ENCODE data around the gene CALN1.

Gene CALN1

GRCh38 chr7:72170475-72170874, 241.7 kb downstream of the CALN1 start:
- TF ChIP-seq, protein P1, sequence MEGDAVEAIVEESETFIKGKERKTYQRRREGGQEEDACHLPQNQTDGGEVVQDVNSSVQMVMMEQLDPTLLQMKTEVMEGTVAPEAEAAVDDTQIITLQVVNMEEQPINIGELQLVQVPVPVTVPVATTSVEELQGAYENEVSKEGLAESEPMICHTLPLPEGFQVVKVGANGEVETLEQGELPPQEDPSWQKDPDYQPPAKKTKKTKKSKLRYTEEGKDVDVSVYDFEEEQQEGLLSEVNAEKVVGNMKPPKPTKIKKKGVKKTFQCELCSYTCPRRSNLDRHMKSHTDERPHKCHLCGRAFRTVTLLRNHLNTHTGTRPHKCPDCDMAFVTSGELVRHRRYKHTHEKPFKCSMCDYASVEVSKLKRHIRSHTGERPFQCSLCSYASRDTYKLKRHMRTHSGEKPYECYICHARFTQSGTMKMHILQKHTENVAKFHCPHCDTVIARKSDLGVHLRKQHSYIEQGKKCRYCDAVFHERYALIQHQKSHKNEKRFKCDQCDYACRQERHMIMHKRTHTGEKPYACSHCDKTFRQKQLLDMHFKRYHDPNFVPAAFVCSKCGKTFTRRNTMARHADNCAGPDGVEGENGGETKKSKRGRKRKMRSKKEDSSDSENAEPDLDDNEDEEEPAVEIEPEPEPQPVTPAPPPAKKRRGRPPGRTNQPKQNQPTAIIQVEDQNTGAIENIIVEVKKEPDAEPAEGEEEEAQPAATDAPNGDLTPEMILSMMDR (IDR thresholded peaks at IDR 0.05; ENCODE audit: low read depth, low read length), result no peak
- DNase-seq (ENCODE audit: low read depth in 2 of 2), result no peak
- H3K4me3 ChIP-seq (replicated peaks in 1 of 2; ENCODE audit: low read depth in 2 of 2, low read length in 2 of 2), result no peak overlapping the region

GRCh38 chr7:72163271-72163670, 248.9 kb downstream of the CALN1 start:
- TF ChIP-seq, protein P1 (IDR thresholded peaks at IDR 0.05; ENCODE audit: low read depth, low read length), result no peak
- no peak overlapping the region for H3K4me3 ChIP-seq (replicated peaks in 1 of 2; ENCODE audit: low read depth in 2 of 2, low read length in 2 of 2)
- no peak for DNase-seq (ENCODE audit: low read depth in 2 of 2)

- H3K4me3 ChIP-seq (replicated peaks in 1 of 2; ENCODE audit: low read depth in 2 of 2, low read length in 2 of 2), result no peak overlapping the region
- TF ChIP-seq, protein P1 (IDR thresholded peaks at IDR 0.05; ENCODE audit: low read depth, low read length), result no peak
- no peak for DNase-seq (ENCODE audit: low read depth in 2 of 2)
Measured at GRCh38 chr7:72161534-72161933, 250.6 kb downstream of the CALN1 start.

DNA sequence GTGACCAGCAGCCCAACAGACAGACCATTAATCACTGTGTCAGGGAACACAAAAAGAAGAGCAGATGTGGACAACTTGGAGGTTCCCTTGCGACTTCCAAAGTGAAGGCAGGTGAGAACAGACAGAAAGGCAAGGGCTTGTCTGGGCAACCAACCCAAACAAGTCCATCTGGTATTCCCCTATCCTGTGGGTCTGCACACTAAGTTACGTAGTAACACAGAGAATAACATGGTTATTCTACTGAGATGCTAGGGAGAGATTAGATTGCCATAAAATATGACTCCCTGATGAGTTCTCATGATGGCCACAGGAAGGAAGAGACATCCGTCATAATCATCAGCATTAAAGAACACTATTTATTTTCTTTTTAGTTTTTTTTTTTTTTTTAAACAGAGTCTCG, 252.2 kb downstream of the CALN1 start:
- TF ChIP-seq, protein P1 (IDR thresholded peaks at IDR 0.05; ENCODE audit: low read depth, low read length), result no peak
- H3K4me3 ChIP-seq (replicated peaks in 1 of 2; ENCODE audit: low read depth in 2 of 2, low read length in 2 of 2), result no peak overlapping the region
- no peak for DNase-seq (ENCODE audit: low read depth in 2 of 2)

- H3K4me3 ChIP-seq (replicated peaks in 1 of 2; ENCODE audit: low read depth in 2 of 2, low read length in 2 of 2), result no peak overlapping the region
- TF ChIP-seq, protein P1 (IDR thresholded peaks at IDR 0.05; ENCODE audit: low read depth, low read length), result no peak
- no peak for DNase-seq (ENCODE audit: low read depth in 2 of 2)
Measured at GRCh38 chr7:72156671-72157070, 255.5 kb downstream of the CALN1 start.

DNA sequence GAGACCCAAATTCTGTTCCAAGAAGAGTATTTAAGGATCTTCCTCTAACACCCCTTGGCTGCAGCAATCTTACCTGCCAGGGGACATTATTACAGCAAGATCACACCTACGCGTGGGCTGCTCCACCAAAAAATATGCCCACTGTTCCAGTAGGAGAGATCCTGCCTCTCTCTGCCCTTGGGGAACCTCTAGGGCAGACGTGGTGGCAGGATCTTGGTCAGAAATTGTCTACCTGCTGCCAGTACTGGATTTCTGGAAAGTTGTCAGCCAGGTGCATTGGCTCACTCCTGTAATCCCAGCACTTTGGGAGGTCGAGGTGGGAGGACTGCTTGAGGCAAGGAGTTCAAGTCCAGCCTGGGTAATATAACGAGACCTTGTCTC, 259.0 kb downstream of the CALN1 start:
- TF ChIP-seq, protein P1 (IDR thresholded peaks at IDR 0.05; ENCODE audit: low read depth, low read length), result no peak
- no peak overlapping the region for H3K4me3 ChIP-seq (replicated peaks in 1 of 2; ENCODE audit: low read depth in 2 of 2, low read length in 2 of 2)
- no peak for DNase-seq (ENCODE audit: low read depth in 2 of 2)
